ENCODE results near the gene DUOX1.
"Not testable (repeated sequence)": the region's sequence is repeated elsewhere in the genome, so short reads cannot be mapped to it uniquely, and the experiment has no call there.

The DUOX1 gene

DNA sequence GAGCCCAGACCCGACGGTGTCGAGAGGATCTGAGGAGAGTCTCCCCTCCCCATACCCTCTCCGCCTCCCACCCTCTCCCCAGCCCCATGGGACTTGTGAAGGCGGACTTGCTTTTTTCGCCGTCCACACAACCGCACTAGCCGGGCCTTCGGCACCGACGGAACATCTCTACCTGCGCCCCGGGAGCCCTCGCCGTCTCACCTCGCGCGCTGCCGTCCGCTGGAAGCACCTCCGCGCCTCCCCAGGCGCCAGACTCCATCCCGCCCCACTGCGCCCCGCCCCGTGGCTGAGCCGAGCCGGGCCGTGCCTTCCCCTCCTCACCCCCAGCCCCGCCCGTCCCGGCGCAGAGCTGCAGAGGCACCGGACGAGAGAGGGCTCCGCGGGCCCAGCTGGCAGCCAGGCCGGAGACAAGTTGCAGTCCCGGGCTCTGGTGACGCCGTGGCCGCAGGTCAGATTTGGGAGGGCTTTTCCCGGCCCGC lies at the start of gene DUOX1, which contains the start of gene DUOXA1:
TSS of gene DUOX1 (plus strand) at position 344 of the 479 bp plus-strand sequence. CDS start 1,973 bp downstream, outside the sequence.
TSS of gene DUOXA1 (minus strand) at position 229 of the 479 bp plus-strand sequence. CDS start 6,865 bp downstream, outside the sequence.
- no peak for DNase-seq

DNA sequence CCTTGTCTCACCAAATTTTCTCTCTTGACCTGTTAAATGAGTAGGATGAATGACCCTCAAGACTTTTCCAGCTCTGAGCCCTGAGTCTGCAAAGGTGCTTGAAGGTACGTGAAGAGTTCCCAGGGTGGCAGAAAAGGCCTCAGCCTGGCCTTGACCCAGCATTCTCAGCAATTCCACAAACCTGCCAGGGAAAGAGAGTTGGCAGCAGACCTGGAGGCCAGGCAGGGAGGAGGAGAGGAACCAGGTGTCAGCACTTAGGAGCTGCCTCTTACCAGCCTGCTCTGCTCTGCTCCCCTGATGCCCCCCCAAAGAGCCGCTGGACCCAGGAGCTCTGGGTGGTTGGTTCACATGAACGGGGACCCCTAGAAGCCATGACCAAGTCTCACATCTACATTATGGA lies 49.2 kb upstream of the DUOX1 start:
- DNase-seq, result not testable (repeated sequence)

- not testable (repeated sequence) for DNase-seq
These were observed 47.4 kb upstream of the DUOX1 start for GRCh38 chr15:45082412-45082811.

GRCh38 chr15:45083223-45083622 lies 46.6 kb upstream of the DUOX1 start:
- DNase-seq, result no peak

- no peak for DNase-seq
These were observed 45.6 kb upstream of the DUOX1 start for GRCh38 chr15:45084163-45084562.

- DNase-seq, result no peak
These were observed 42.3 kb upstream of the DUOX1 start for GRCh38 chr15:45087513-45087912.

DNA sequence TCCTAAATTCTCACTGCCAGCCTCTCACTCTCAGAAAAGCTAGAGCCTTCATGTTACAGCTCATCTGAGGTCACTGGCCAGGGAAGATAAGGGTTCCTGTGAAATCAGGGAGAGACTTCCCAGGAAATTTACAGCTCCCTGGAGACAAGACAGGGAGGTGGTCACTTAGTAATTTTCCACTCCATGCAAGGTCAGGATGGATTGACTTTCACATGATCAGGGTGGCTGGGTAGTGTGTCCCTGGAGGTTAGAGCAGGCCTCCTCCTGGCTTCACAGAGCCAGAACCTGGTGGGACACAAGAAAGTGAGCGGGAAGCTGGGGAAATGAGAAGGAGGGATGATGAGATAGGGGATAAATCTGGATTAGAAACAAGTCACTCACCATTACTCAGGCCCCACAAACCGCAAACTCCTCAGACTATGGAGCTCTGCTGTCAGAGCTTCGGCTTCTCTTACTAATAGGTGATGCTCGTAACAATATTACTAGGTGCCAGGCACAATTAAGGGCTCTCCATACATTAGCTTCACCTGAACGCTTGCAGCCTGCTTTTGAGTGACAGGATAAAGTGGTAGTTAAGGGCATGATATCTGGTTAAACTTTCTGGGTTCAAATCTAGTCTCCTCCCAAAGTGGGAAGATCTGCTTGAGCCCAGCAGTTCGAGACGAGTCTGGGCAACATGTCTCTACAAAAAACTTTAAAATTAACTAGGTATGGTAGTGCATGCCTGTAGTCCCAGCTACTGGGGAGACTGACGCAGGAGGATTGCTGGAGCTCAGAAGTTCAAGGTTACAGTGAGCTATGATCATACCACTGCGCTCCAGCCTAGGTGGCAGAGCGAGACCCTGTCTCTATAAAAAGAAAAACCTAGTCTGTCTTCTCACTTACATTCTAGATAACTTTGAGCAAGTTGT lies 40.7 kb upstream of the DUOX1 start:
- no peak for DNase-seq

DNA sequence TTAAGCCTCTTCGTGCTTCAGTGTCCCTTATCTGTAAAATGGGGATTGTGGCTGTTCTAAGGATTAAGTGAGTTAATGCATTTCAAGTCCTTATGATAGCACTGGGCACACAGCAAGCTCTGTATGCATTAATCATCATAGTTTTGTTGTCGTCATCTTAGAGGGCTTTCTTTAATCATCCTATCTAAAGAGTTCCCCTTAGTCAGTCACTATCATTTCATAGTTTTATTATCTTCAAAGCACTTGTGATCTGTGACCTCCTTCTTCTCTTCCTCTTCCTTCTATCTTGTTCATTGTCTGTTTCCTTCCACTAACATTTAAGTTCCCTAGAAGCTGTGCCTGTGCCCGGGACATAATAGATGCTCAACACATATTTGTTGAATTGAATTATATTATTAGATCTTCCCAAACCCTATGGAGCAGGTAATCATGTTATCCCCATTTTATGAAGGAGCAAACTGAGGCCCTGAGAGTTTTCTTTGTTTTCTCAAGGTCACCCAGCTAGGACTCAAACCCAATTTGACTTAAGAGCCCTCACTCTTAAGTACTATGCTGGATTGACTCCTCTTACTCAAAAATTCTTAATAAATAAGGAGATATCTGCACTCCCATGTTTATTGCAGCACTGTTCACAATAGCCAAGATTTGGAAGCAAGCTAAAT lies 40.0 kb upstream of the DUOX1 start:
- no peak for DNase-seq

- no peak for DNase-seq
These were observed 38.6 kb upstream of the DUOX1 start for GRCh38 chr15:45091161-45091560.

DNA sequence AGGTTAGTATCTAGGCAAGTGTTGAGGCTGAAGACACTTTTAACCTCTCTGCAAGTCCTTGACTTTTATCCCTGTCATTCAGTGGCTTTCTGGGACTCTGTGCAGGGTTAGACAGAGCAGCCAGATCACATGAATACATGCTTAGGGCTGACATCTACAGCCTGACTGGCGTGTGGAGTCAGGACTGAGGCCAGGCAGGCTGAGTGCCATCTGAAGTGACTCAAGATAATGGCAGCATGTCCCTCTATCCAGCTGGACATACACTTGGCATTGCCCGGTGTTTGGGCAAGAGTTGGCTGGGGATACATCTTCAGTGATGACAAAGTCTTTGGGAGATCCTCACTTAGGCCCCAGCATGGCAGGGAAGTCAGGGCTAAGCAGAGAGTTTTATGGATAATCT lies 38.2 kb upstream of the DUOX1 start:
- DNase-seq, result no peak

DNA sequence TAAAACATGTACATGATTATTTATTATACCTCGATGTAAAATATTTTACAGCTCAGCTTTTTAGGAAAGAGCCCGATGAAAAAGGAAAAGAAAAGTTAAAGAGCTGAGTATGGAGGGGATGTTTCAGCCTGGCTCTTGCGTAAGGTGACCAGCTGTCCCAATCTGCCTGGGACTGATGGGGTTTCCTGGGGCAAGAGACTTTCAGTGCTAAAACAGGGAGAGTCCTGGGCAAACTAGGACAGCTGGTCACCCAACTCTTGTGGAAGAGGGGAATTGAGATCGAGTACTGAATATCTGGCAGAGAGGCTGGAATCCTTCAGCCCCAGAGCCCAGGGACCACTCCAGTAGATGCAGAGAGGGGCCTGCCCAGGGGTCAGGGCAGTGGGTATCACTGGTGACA lies 36.8 kb upstream of the DUOX1 start:
- DNase-seq, result no peak

DNA sequence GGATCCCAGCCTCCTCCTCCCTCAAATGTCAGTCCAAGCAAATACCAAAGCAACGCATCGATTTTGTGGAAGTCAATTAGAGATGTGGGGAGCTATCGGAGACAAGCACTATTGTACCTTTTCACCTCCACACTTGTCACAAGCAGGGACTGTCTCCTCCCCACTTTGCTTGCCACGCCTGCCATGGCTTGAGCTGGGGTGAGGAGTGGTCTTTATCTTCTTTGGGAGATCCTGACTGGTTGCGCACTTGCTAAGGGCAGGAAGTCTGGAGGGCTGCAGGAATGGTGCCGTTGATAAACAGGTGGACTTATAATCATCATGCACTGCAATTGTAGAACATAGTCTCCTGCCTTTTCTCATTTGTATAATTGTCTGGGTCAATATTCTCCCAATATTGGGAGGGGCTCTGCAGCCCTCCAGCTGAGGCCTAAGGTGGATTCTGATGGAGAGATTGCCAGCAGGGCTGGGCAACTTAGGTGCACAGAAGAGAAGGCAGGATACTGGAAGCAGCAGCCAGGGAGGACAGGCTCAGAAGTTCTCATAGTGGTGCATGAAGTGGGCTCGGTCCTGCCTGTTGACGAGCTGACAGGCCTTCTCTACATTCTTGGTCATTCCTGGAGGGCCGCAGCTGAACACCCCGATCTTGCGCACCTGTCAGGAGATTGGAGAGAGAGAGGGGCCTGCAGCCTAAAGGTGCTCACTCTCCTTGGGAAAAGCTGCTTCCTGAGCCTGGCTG lies 36.0 kb upstream of the DUOX1 start:
- DNase-seq, result no peak

DNA sequence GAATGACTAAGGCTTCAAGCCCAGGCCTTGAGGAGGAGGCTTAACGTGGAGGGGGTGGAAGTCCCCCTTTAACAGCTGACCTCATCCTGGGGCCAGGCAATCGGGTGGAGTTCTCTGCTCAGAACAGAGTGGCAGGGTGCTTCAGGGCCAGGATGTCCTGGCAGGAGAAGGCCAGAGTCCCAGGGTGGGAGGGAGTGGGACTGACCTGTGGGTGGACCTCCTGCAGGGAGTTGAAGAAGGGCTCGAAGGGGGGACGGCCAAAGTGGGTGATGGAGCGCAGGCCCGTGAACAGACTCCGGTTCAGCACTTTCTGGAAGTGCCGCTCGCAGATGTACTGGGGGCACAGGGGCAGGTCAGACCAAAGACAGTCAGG lies 35.5 kb upstream of the DUOX1 start:
- no peak for DNase-seq

- DNase-seq, result no peak
These were observed 34.1 kb upstream of the DUOX1 start for GRCh38 chr15:45095661-45096060.

GRCh38 chr15:45097466-45097865 lies 32.3 kb upstream of the DUOX1 start:
- no peak for DNase-seq

DNA sequence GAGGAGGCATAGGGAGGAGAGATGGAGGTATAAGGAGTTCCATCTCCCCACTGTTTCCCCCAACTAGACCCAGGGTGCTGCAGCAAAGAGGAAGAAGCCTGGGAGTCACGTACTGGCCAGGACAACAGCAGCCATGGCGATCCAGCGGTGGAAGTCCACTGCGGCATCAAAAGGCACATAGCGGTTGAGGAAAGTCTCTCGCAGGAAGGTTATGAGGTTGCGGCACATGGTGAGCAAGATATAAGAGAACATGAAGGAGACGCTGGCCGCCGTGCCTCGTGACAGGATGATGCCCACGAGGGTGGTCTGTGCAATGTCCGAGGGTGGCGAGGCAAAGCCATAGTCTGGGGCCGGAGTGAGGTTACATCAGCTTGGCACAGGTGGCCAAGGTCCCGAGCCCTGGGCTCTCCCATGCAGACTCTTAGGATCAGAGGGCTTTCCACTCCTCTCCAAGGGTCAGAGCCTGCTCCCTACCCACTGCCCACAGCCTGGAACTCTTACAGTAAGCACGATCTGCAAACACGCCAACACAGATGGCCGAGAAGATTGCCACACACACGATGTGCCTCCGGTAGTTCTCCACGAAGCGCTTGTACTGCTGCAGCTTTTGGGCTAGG lies 30.1 kb upstream of the DUOX1 start:
- DNase-seq, result no peak

DNA sequence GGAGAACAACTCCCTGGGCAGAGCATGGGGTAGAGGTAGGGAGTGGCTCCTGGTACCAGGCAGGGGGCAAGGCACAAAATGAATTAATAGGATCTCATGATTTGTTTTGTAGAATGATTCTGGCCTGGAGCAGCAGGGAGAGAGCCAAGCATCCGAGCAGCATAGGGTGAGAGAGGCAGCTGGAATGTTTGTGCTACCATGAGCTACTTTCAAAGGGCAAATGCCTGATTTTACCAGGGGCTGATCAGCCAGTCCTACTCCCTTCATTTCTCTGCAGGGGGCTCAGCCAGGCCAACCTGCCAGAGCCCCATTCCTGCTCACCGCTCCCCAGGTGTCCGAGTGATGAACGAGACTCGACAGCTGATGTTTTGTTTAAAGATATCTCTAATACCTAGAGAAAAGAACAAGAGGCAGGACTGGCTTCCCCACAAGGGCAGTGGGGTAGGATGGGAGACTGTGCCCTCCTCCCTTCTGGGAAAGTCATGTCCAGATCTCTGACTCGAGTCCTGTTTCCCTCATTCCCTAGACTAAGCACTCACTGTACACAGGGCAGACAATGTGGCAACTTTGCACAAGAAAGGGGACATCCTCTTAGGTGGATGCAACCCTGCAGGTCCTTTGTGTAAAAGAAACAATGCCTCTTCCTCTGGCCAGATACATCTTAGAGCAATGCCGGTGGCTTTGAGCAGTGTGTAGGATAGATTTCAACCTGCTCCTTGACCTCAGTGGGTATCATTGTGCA lies 28.7 kb upstream of the DUOX1 start:
- no peak for DNase-seq

- DNase-seq, result no peak
These were observed 28.0 kb upstream of the DUOX1 start for GRCh38 chr15:45101749-45102148.

- no peak for DNase-seq
These were observed 27.6 kb upstream of the DUOX1 start for GRCh38 chr15:45102226-45102625.

GRCh38 chr15:45104170-45104569 lies 25.6 kb upstream of the DUOX1 start:
- DNase-seq, result not testable (repeated sequence)

DNA sequence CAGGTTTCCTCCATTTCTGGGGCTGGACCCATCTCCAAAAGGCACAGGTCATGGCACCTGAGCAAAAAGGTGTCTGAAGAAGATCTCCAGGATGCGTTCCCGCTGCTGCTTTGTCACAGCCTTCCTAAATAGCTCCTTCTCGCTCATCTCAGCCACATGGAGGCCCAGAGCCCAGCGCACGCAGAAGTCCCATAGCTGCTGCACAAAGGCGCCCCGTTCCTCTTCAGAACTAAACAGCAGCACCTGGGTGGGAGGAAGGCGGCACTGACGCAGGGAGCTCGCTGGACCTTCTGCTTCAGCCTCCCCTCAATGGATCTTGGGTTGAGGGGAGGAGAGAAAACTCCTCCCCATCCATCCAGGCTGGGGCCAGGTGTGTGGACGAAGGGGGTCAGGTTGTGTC lies 24.2 kb upstream of the DUOX1 start:
- no peak for DNase-seq

Data from NCI-H1694 (cell line).